Measurements from ENCODE around the gene CS. TPM values are rescaled to one million over a fixed set of nuclear protein-coding genes. Genes with fewer than 3 reads are reported as not detected.

The CS gene
- polyA plus RNA-seq, 1 experiment, result 167 TPM

DNA sequence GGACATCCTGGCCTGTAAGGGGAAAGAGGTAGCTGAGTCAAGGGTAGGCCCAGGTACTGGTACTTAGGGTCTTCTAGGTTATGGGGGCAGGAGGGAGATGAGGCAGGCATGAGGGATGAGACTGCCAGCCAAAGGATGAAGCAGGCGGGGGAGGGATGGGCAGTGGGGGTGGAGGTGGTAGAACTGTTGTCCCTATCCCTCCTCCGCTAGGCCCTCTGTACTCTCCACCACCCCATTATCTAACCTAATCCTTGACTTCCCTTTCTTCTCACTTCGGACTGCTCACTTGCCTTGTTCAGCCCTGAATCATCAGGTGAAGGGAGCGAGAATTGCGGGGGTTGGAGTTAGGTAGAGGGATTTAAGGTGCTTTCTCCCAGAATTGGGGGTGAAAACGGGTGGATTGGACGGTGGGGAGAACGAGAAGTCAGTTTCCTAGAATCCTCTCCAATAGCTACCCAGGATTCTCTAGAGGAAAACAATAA is 33.1 kb upstream of the CS start:
- Histone ChIP-seq H3K9me3 (ENCODE audit: control insufficient read depth, insufficient read depth, low read length) (no peaks in the 10 kb centered on the region), H3K27ac (ENCODE audit: low read depth, low read length) (peak overlapping the region; percentile 91), H3K27me3 (ENCODE audit: control insufficient read depth, insufficient read depth, low read length) (no peaks in the 10 kb centered on the region), H3K4me3 (ENCODE audit: low read depth, low read length) (peak overlapping the region; percentile 67)
- TF ChIP-seq CTCF (IDR thresholded peaks at IDR 0.05; ENCODE audit: low read depth, low read length), result no peak
- ChIA-PET POLR2A (interaction anchor here (1.0 to 2.1 kb wide), 3 partner anchors 17 to 116 kb away, joined by 5 to 13 read pairs (median 7); partner anchors contain the start of genes CNPY2, STAT2 and TIMELESS), CTCF (interaction anchor here (0.6 to 2.7 kb wide), 4 partner anchors 12 to 131 kb away, joined by 5 to 7 read pairs (median 5); no protein-coding TSS in a partner anchor)
- no peak for DNase-seq (ENCODE audit: low read depth, low spot score)

GRCh38 chr12:56332512-56333196 is 32.5 kb upstream of the CS start:
- no peaks in the 10 kb centered on the region for H3K27me3 ChIP-seq (ENCODE audit: control insufficient read depth, insufficient read depth, low read length)
- no peak overlapping the region for H3K27ac ChIP-seq (ENCODE audit: low read depth, low read length)
- ChIA-PET CTCF (interaction anchor here (0.6 to 2.7 kb wide), 4 partner anchors 13 to 207 kb away, joined by 4 to 7 read pairs (median 5); no protein-coding TSS in a partner anchor), POLR2A (interaction anchor here (0.6 to 2.1 kb wide), 3 partner anchors 16 to 117 kb away, joined by 3 to 13 read pairs (median 5); partner anchors contain the start of genes CNPY2 and TIMELESS)
- DNase-seq (ENCODE audit: low read depth, low spot score), result no peak
- H3K9me3 ChIP-seq (ENCODE audit: control insufficient read depth, insufficient read depth, low read length), result no peaks in the 10 kb centered on the region
- TF ChIP-seq CTCF (IDR thresholded peaks at IDR 0.05; ENCODE audit: low read depth, low read length), result no peak
- H3K4me3 ChIP-seq (ENCODE audit: low read depth, low read length), result peak overlapping the region; percentile 67

DNA sequence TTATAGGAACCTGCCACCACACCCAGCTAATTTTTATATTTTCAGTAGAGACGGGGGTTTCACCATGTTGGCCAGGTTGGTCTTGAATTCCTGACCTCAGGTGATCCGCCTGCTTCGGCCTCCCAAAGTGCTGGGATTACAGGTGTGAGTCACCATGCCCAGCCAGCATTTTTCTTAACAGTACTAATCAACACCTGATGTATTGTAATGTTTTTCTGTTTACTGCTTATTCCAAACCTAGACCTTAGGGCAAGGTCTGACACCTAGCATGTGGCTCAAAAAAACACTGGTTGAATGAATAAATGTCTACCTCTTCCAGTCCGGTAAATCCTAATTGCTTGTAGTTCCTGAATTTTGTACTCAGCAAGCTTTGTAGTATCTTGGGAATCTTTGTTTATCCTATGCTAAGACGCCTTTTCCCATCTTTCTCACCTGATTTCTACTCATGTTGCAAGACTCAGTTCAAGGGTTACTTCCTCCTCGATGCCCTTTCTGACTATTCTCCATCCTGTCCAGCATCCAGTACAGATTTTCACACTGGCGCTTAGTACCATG is 30.9 kb upstream of the CS start:
- H3K4me3 ChIP-seq (ENCODE audit: low read depth, low read length), result no peak overlapping the region
- H3K27me3 ChIP-seq (ENCODE audit: control insufficient read depth, insufficient read depth, low read length), result no peaks in the 10 kb centered on the region
- no peak overlapping the region for H3K27ac ChIP-seq (ENCODE audit: low read depth, low read length)
- no peaks in the 10 kb centered on the region for H3K9me3 ChIP-seq (ENCODE audit: control insufficient read depth, insufficient read depth, low read length)
- CTCF ChIA-PET, result no interaction called here
- TF ChIP-seq CTCF (IDR thresholded peaks at IDR 0.05; ENCODE audit: low read depth, low read length), result no peak
- POLR2A ChIA-PET, result no interaction called here
- DNase-seq (ENCODE audit: low read depth, low spot score), result no peak

- DNase-seq (ENCODE audit: low read depth, low spot score), result no peak
- H3K27ac ChIP-seq (ENCODE audit: low read depth, low read length), result no peak overlapping the region
- no peaks in the 10 kb centered on the region for H3K9me3 ChIP-seq (ENCODE audit: control insufficient read depth, insufficient read depth, low read length)
- no peak for TF ChIP-seq CTCF (IDR thresholded peaks at IDR 0.05; ENCODE audit: low read depth, low read length)
- ChIA-PET POLR2A (no interaction called here), CTCF (no interaction called here)
- H3K4me3 ChIP-seq (ENCODE audit: low read depth, low read length), result no peak overlapping the region
- H3K27me3 ChIP-seq (ENCODE audit: control insufficient read depth, insufficient read depth, low read length), result no peaks in the 10 kb centered on the region
Observed at GRCh38 chr12:56326533-56326932, 26.4 kb upstream of the CS start.

GRCh38 chr12:56326126-56326525 is 26.0 kb upstream of the CS start:
- no peaks in the 10 kb centered on the region for H3K27me3 ChIP-seq (ENCODE audit: control insufficient read depth, insufficient read depth, low read length)
- no peak overlapping the region for H3K4me3 ChIP-seq (ENCODE audit: low read depth, low read length)
- TF ChIP-seq CTCF (IDR thresholded peaks at IDR 0.05; ENCODE audit: low read depth, low read length), result no peak
- ChIA-PET CTCF (interaction anchor here (1.1 kb wide), 1 partner anchor 138 kb away, joined by 3 read pairs; no protein-coding TSS in a partner anchor), POLR2A (interaction anchor here (2.2 kb wide), 1 partner anchor 10 kb away, joined by 6 read pairs; the partner anchor contains the start of gene CNPY2)
- H3K9me3 ChIP-seq (ENCODE audit: control insufficient read depth, insufficient read depth, low read length), result no peaks in the 10 kb centered on the region
- DNase-seq (ENCODE audit: low read depth, low spot score), result no peak
- H3K27ac ChIP-seq (ENCODE audit: low read depth, low read length), result no peak overlapping the region
